ENCODE results near the gene DENND4B.

Gene DENND4B

GRCh38 chr1:153945131-153945794 lies 1.3 kb downstream of the DENND4B start:
- no peak for DNase-seq (ENCODE audit: low read depth, low spot score)
- H3K27me3 ChIP-seq (ENCODE audit: control insufficient read depth, insufficient read depth, low read length) = no peaks in the 10 kb centered on the region
- H3K9me3 ChIP-seq (ENCODE audit: control insufficient read depth, insufficient read depth, low read length) = no peaks in the 10 kb centered on the region
- no peak overlapping the region for H3K27ac ChIP-seq (ENCODE audit: low read length)
- peaks cover 3% of the 10 kb centered on the region for H3K4me1 ChIP-seq (ENCODE audit: control insufficient read depth, insufficient read depth, low read length)
- WGBS (ENCODE audit: insufficient coverage, insufficient read length) = no CpG with 5 or more reads among the region's 12 CpGs
- peaks cover 28% of the 10 kb centered on the region for H3K36me3 ChIP-seq (ENCODE audit: control insufficient read depth, insufficient read depth, low read length)
- H3K4me3 ChIP-seq (ENCODE audit: low read length) = peak overlapping the region; percentile 93

GRCh38 chr1:153944827-153945117 lies 1.7 kb downstream of the DENND4B start:
- H3K9me3 ChIP-seq (ENCODE audit: control insufficient read depth, insufficient read depth, low read length) = no peaks in the 10 kb centered on the region
- H3K4me1 ChIP-seq (ENCODE audit: control insufficient read depth, insufficient read depth, low read length) = peaks cover 3% of the 10 kb centered on the region
- H3K4me3 ChIP-seq (ENCODE audit: low read length) = no peak overlapping the region
- no peak overlapping the region for H3K27ac ChIP-seq (ENCODE audit: low read length)
- no CpG with 5 or more reads among the region's 3 CpGs for WGBS (ENCODE audit: insufficient coverage, insufficient read length)
- H3K36me3 ChIP-seq (ENCODE audit: control insufficient read depth, insufficient read depth, low read length) = peaks cover 28% of the 10 kb centered on the region
- no peak for DNase-seq (ENCODE audit: low read depth, low spot score)
- H3K27me3 ChIP-seq (ENCODE audit: control insufficient read depth, insufficient read depth, low read length) = no peaks in the 10 kb centered on the region

- WGBS (ENCODE audit: insufficient coverage, insufficient read length) = no CpG with 5 or more reads among the region's 15 CpGs
- no peak overlapping the region for H3K27ac ChIP-seq (ENCODE audit: low read length)
- H3K4me1 ChIP-seq (ENCODE audit: control insufficient read depth, insufficient read depth, low read length) = peaks cover 3% of the 10 kb centered on the region
- H3K36me3 ChIP-seq (ENCODE audit: control insufficient read depth, insufficient read depth, low read length) = peaks cover 31% of the 10 kb centered on the region
- H3K4me3 ChIP-seq (ENCODE audit: low read length) = no peak overlapping the region
- H3K9me3 ChIP-seq (ENCODE audit: control insufficient read depth, insufficient read depth, low read length) = no peaks in the 10 kb centered on the region
- DNase-seq (ENCODE audit: low read depth, low spot score) = no peak
- no peaks in the 10 kb centered on the region for H3K27me3 ChIP-seq (ENCODE audit: control insufficient read depth, insufficient read depth, low read length)
Measured at GRCh38 chr1:153944005-153944826, 2.3 kb downstream of the DENND4B start.

GRCh38 chr1:153942766-153943549 lies 3.6 kb downstream of the DENND4B start:
- H3K27ac ChIP-seq (ENCODE audit: low read length) = no peak overlapping the region
- H3K4me3 ChIP-seq (ENCODE audit: low read length) = no peak overlapping the region
- DNase-seq (ENCODE audit: low read depth, low spot score) = no peak
- H3K4me1 ChIP-seq (ENCODE audit: control insufficient read depth, insufficient read depth, low read length) = peaks cover 3% of the 10 kb centered on the region
- no peaks in the 10 kb centered on the region for H3K9me3 ChIP-seq (ENCODE audit: control insufficient read depth, insufficient read depth, low read length)
- H3K27me3 ChIP-seq (ENCODE audit: control insufficient read depth, insufficient read depth, low read length) = no peaks in the 10 kb centered on the region
- peaks cover 24% of the 10 kb centered on the region for H3K36me3 ChIP-seq (ENCODE audit: control insufficient read depth, insufficient read depth, low read length)
- no CpG with 5 or more reads among the region's 11 CpGs for WGBS (ENCODE audit: insufficient coverage, insufficient read length)

- Histone ChIP-seq H3K27me3 (ENCODE audit: control insufficient read depth, insufficient read depth, low read length) (no peaks in the 10 kb centered on the region), H3K9me3 (ENCODE audit: control insufficient read depth, insufficient read depth, low read length) (no peaks in the 10 kb centered on the region), H3K27ac (ENCODE audit: low read length) (no peak overlapping the region), H3K36me3 (ENCODE audit: control insufficient read depth, insufficient read depth, low read length) (peaks cover 30% of the 10 kb centered on the region), H3K4me1 (ENCODE audit: control insufficient read depth, insufficient read depth, low read length) (peaks cover 3% of the 10 kb centered on the region), H3K4me3 (ENCODE audit: low read length) (no peak overlapping the region)
- DNase-seq (ENCODE audit: low read depth, low spot score) = no peak
- no CpG with 5 or more reads among the region's 34 CpGs for WGBS (ENCODE audit: insufficient coverage, insufficient read length)
Measured at GRCh38 chr1:153941826-153942725, 4.4 kb downstream of the DENND4B start.

- Histone ChIP-seq H3K27ac (ENCODE audit: low read length) (no peak overlapping the region), H3K27me3 (ENCODE audit: control insufficient read depth, insufficient read depth, low read length) (no peaks in the 10 kb centered on the region), H3K4me3 (ENCODE audit: low read length) (no peak overlapping the region), H3K4me1 (ENCODE audit: control insufficient read depth, insufficient read depth, low read length) (peaks cover 3% of the 10 kb centered on the region), H3K9me3 (ENCODE audit: control insufficient read depth, insufficient read depth, low read length) (no peaks in the 10 kb centered on the region), H3K36me3 (ENCODE audit: control insufficient read depth, insufficient read depth, low read length) (peaks cover 42% of the 10 kb centered on the region)
- no peak for DNase-seq (ENCODE audit: low read depth, low spot score)
- WGBS (ENCODE audit: insufficient coverage, insufficient read length) = no CpG with 5 or more reads among the region's 8 CpGs
Measured at GRCh38 chr1:153940756-153941155, 5.8 kb downstream of the DENND4B start.

GRCh38 chr1:153939476-153939875 lies 7.0 kb downstream of the DENND4B start:
- no CpG with 5 or more reads among the region's 12 CpGs for WGBS (ENCODE audit: insufficient coverage, insufficient read length)
- H3K4me3 ChIP-seq (ENCODE audit: low read length) = no peak overlapping the region
- H3K9me3 ChIP-seq (ENCODE audit: control insufficient read depth, insufficient read depth, low read length) = no peaks in the 10 kb centered on the region
- peaks cover 49% of the 10 kb centered on the region for H3K36me3 ChIP-seq (ENCODE audit: control insufficient read depth, insufficient read depth, low read length)
- no peak for DNase-seq (ENCODE audit: low read depth, low spot score)
- H3K27ac ChIP-seq (ENCODE audit: low read length) = no peak overlapping the region
- H3K4me1 ChIP-seq (ENCODE audit: control insufficient read depth, insufficient read depth, low read length) = no peaks in the 10 kb centered on the region
- H3K27me3 ChIP-seq (ENCODE audit: control insufficient read depth, insufficient read depth, low read length) = no peaks in the 10 kb centered on the region

- H3K27me3 ChIP-seq (ENCODE audit: control insufficient read depth, insufficient read depth, low read length) = no peaks in the 10 kb centered on the region
- peaks cover 48% of the 10 kb centered on the region for H3K36me3 ChIP-seq (ENCODE audit: control insufficient read depth, insufficient read depth, low read length)
- no CpG with 5 or more reads among the region's 3 CpGs for WGBS (ENCODE audit: insufficient coverage, insufficient read length)
- no peak overlapping the region for H3K27ac ChIP-seq (ENCODE audit: low read length)
- no peaks in the 10 kb centered on the region for H3K9me3 ChIP-seq (ENCODE audit: control insufficient read depth, insufficient read depth, low read length)
- H3K4me1 ChIP-seq (ENCODE audit: control insufficient read depth, insufficient read depth, low read length) = no peaks in the 10 kb centered on the region
- H3K4me3 ChIP-seq (ENCODE audit: low read length) = no peak overlapping the region
- DNase-seq (ENCODE audit: low read depth, low spot score) = no peak
Measured at GRCh38 chr1:153938996-153939395, 7.5 kb downstream of the DENND4B start.

GRCh38 chr1:153937331-153937730 lies 9.2 kb downstream of the DENND4B start:
- Histone ChIP-seq H3K27ac (ENCODE audit: low read length) (no peak overlapping the region), H3K4me1 (ENCODE audit: control insufficient read depth, insufficient read depth, low read length) (no peaks in the 10 kb centered on the region), H3K4me3 (ENCODE audit: low read length) (no peak overlapping the region), H3K27me3 (ENCODE audit: control insufficient read depth, insufficient read depth, low read length) (no peaks in the 10 kb centered on the region), H3K9me3 (ENCODE audit: control insufficient read depth, insufficient read depth, low read length) (no peaks in the 10 kb centered on the region), H3K36me3 (ENCODE audit: control insufficient read depth, insufficient read depth, low read length) (peaks cover 51% of the 10 kb centered on the region)
- no CpG with 5 or more reads among the region's 10 CpGs for WGBS (ENCODE audit: insufficient coverage, insufficient read length)
- no peak for DNase-seq (ENCODE audit: low read depth, low spot score)
